ENCODE data around the gene GKAP1.

Gene GKAP1

DNA sequence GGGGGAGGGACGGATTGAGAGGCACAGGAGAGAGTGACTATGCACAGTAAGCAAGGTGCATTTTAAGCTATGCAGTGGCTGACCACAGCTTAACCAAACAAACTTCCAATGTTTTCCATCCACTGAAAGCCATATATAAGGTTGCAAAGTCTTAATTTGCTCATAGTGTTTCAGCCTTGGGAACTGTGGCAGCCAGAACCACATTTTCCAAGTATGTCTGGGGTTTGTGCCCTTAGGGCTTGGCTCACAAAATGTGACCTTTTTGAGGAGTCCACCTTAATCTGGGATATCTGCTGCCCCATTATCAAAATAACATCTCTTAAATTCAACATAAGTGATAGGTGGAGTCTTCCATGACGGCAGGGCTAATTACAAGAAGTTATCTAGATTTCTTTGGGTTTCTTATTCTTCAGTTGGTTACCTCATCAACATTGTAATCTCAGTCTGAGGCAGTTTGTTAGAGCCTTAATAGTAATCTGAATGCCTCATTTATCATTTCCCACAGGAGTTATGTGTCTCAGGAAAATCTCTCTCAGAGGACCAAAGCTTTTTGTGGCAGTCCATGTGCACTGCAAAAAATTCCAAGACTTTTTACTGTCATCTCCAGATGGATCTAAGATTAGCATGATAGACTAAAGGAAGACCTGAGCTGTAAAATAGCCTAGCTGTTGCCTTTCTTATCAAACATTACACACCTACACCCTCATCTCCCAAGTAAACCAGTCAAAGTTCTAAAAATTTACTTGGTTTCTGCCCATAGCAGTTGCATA, 94.7 kb downstream of the GKAP1 start:
- H3K4me3 ChIP-seq (ENCODE audit: low read depth, low read length), result no peak overlapping the region
- DNase-seq (ENCODE audit: low read depth, low spot score), result no peak
- ChIA-PET CTCF (no interaction called here), POLR2A (no interaction called here)
- TF ChIP-seq, protein P1, sequence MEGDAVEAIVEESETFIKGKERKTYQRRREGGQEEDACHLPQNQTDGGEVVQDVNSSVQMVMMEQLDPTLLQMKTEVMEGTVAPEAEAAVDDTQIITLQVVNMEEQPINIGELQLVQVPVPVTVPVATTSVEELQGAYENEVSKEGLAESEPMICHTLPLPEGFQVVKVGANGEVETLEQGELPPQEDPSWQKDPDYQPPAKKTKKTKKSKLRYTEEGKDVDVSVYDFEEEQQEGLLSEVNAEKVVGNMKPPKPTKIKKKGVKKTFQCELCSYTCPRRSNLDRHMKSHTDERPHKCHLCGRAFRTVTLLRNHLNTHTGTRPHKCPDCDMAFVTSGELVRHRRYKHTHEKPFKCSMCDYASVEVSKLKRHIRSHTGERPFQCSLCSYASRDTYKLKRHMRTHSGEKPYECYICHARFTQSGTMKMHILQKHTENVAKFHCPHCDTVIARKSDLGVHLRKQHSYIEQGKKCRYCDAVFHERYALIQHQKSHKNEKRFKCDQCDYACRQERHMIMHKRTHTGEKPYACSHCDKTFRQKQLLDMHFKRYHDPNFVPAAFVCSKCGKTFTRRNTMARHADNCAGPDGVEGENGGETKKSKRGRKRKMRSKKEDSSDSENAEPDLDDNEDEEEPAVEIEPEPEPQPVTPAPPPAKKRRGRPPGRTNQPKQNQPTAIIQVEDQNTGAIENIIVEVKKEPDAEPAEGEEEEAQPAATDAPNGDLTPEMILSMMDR (IDR thresholded peaks at IDR 0.05; ENCODE audit: insufficient read depth, low read length, missing control alignments), result no peak

DNA sequence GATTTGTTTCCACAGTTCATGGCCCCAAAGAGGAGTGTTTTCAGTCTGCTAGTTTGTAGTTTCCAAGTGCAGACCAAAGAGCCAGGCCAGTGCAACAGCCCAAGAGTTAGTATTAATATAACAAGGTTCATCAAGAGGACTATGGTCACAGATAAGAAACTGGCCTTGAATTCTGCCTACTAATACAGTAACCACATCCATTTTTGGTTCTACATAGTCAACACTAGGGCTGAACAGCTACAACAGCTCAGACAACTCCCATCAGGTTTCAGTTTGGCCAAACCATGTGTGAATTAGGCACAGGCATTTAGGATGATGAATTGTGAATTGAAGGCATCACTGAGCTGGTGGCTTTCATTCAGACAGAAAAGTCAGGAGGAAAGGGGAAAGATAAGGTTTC, 96.1 kb downstream of the GKAP1 start:
- DNase-seq (ENCODE audit: low read depth, low spot score), result no peak
- no peak overlapping the region for H3K4me3 ChIP-seq (ENCODE audit: low read depth, low read length)
- TF ChIP-seq, protein P1 (IDR thresholded peaks at IDR 0.05; ENCODE audit: insufficient read depth, low read length, missing control alignments), result no peak
- CTCF ChIA-PET, result no interaction called here
- POLR2A ChIA-PET, result no interaction called here

DNA sequence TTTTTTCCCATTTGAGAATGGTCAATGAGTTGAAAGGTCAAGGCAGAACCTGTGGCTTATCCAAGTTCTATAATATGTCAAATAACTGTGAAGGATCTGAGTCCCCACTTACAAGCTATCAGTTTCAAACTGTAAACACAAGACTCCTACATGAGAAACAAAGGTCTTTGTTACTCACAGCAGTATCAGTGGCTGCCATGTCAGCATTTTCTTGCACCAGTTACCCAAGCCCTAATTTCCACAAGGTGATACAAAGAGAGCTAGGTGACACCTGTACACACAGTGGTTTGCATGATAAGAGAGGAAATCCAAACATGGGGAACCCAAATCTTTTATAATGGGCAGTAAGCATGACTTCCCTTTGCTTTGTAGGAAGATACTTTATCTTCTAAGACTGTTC, 101.8 kb downstream of the GKAP1 start:
- ChIA-PET CTCF (interaction anchor here (1.0 kb wide), 1 partner anchor 10 kb away, joined by 3 read pairs; no protein-coding TSS in a partner anchor), POLR2A (interaction anchor here (1.1 kb wide), 1 partner anchor 8 kb away, joined by 3 read pairs; the partner anchor contains the start of gene UBQLN1)
- TF ChIP-seq, protein P1 (IDR thresholded peaks at IDR 0.05; ENCODE audit: insufficient read depth, low read length, missing control alignments), result no peak
- no peak for DNase-seq (ENCODE audit: low read depth, low spot score)
- no peak overlapping the region for H3K4me3 ChIP-seq (ENCODE audit: low read depth, low read length)

DNA sequence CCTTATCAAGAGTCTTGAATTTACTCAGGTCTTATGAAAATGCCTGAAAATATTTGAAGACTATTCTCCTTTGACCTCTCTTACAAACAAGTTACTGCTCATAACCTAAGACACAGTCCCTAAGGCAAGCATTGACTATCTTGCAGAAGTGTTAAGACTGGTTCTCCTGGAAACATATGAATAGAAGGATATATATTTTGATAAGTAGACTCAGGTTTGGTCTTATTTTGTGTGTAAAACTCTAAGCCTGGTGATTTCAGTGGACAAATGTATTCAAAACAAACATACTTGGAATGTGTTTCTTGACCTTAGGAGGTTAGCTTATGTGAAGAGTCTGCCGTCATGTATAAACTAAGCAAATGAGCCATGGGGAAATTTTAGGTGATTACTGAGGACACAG, 102.3 kb downstream of the GKAP1 start:
- no peak overlapping the region for H3K4me3 ChIP-seq (ENCODE audit: low read depth, low read length)
- ChIA-PET CTCF (interaction anchor here (1.0 kb wide), 1 partner anchor 11 kb away, joined by 3 read pairs; no protein-coding TSS in a partner anchor), POLR2A (no interaction called here)
- no peak for DNase-seq (ENCODE audit: low read depth, low spot score)
- TF ChIP-seq, protein P1 (IDR thresholded peaks at IDR 0.05; ENCODE audit: insufficient read depth, low read length, missing control alignments), result no peak

DNA sequence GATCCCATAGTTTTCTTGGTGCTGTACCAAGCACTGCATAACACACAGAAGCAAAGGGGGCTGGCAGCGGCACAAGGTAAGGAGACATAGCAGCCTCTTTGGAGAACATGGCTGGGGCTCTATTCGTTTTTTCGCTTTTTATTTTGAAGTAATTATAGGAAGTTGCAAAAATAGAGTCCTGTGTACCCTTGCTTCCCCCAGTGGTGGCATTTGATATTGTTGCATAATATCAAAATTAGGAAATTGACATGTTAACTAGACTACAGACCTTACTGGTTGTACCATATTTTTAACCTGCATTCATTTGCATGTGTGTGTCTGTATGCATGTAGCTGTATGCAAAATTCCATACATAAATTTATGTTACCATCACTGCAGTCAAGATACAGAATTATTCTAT, 103.2 kb downstream of the GKAP1 start:
- ChIA-PET POLR2A (no interaction called here), CTCF (no interaction called here)
- no peak overlapping the region for H3K4me3 ChIP-seq (ENCODE audit: low read depth, low read length)
- TF ChIP-seq, protein P1 (IDR thresholded peaks at IDR 0.05; ENCODE audit: insufficient read depth, low read length, missing control alignments), result no peak
- DNase-seq (ENCODE audit: low read depth, low spot score), result no peak

DNA sequence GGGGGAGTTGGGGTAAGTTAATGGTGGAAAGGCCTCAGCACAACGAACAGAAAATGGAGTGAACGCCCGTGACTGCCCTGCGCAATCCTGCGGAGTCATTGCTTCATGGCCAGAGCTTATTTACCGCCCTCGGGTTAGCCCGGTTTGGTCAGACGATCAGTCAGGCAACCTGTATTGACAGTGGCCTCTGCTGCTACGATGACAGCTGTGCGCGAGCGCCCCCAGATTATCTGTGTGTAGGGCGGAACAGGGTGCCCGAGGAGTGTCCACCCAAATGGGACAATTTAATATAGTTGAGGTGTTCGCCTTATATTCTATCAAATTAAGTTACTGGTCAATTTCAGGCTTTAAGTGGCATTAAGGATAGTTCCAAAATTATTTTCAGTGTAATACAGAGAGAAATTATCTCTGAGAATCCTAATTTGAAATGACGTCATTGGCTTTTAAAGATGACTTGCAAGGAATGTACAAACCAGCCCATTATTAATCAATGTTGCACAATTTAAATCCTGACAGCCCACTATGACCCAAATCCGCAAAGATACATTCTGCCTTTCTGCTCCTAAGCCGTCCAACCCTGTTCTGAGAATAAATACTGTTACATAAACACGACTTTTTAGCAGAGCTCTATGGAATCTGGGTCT, 108.9 kb downstream of the GKAP1 start:
- TF ChIP-seq, protein P1 (IDR thresholded peaks at IDR 0.05; ENCODE audit: insufficient read depth, low read length, missing control alignments), result no peak
- CTCF ChIA-PET, result interaction anchor here (0.7 to 5.3 kb wide), 5 partner anchors 26 to 87 kb away, joined by 3 to 20 read pairs (median 4); partner anchors contain the start of gene IDNK
- DNase-seq (ENCODE audit: low read depth, low spot score), result no peak
- H3K4me3 ChIP-seq (ENCODE audit: low read depth, low read length), result peak overlapping the region; percentile 98
- POLR2A ChIA-PET, result interaction anchor here (0.6 to 1.2 kb wide), 4 partner anchors 8 to 365 kb away, joined by 3 to 4 read pairs (median 3); no protein-coding TSS in a partner anchor

Measured in AG04449 (cell line).